HG03039 (cell line): ENCODE data around the gene DDA1.
"Not testable (repeated sequence)": the region's sequence is repeated elsewhere in the genome, so short reads cannot be mapped to it uniquely, and the experiment has no call there.

Experiments used
- ATAC-seq: cut with Tn5 transposase; IDR thresholded peaks from one replicate; pipeline ENCODE4 v1.9.1; 2021; ENCODE audit warnings: mild to moderate bottlenecking, moderate library complexity; ENCODE audit not compliant: unreplicated experiment

Gene DDA1

GRCh38 chr19:17341386-17341785 lies 32.0 kb downstream of the DDA1 start:
- ATAC-seq = no peak

DNA sequence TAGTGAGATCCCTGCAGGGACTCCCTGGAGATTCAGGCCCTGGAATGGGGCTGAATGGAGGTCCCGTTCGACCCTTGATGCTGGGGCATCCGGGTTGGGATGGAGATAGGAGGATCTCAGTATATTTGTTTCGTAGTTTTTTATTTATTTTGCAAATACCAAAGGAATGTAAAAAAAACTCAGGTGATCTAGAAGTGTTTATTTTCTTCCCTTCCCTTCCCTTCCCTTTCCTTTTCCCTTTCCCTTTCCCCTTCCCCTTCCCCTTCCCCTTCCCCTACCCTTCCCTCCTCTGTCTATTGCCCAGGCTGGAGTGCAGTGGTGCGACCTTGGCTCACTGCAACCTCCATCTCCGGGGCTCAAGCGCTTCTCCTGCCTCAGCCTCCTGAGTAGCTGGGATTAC lies 32.5 kb downstream of the DDA1 start:
- ATAC-seq = no peak

- no peak for ATAC-seq
Observed at GRCh38 chr19:17346109-17346671, 36.8 kb downstream of the DDA1 start.

- ATAC-seq = no peak
Observed at GRCh38 chr19:17347361-17347760, 38.0 kb downstream of the DDA1 start.

DNA sequence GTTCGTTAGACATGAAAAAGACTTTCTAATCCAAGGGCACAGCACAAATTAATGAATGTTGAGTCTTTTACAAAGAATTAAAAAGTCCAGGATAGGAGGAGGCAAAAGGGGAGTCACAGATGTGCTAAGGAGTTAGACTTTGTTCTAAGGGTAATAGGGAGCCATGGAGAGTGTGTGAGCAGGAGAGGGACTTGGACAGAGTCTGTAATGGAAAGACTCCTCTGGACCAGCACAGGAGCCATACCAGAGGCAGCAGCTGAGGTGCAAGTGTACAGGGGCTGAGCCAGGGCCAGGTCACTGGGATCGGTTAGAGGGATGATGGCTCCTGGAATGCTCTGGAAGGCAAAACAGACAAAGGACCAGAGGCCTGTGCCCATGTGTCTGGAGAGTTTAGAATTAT lies 38.5 kb downstream of the DDA1 start:
- ATAC-seq = no peak

- ATAC-seq = no peak
Observed at GRCh38 chr19:17348700-17349099, 39.3 kb downstream of the DDA1 start.

DNA sequence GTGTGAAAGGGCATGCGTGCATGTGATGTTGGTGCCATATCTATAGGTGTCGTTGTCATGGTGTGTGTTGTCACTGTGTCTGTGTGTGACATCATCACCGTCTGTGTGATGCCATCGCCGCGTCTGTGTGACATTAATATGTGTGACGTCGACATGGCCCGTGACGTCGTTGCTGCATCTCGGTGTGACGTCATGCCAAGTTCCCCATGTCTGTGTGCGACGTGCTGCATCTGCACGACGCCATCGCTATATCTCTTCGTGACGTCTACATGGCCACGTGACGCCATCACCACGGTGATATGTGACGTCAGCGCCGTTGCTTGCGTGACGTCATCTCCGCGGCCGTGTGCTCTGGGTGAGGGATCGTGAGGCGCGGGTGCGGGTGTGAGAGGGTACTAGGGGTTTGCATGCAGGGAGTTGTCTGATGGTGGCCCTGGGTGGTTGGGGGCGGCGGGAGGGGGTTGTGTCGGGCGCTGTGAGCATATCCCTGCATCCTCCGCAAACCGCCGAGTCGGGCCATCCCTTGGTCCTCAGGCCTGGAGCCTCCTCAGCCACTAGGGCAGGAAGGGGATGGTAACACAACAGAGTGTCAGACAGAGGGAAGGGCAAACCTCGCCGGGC lies 42.6 kb downstream of the DDA1 start:
- no peak for ATAC-seq

GRCh38 chr19:17352608-17353280 lies 43.4 kb downstream of the DDA1 start:
- ATAC-seq = no peak

DNA sequence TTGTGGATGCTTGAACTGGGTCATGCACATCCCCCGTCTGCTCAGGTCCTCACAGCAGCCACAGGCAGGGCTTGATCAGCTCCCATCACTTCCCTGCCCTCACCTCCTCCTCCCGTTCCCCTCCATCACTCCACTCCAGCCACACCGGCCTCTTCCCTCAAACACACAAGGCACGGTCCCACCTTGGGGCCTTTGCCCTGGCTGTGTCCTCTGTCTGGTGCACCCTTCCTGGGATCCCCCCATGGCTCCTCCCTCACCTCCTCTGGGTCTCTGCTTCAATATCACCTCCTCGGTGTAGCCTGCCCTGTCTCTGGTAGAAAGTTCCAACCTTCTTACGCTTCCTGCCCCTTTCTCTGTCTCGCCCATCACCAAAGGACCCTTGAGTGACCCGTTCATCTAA lies 44.0 kb downstream of the DDA1 start:
- no peak for ATAC-seq

- ATAC-seq = no peak
Observed at GRCh38 chr19:17357078-17357666, 47.8 kb downstream of the DDA1 start.

DNA sequence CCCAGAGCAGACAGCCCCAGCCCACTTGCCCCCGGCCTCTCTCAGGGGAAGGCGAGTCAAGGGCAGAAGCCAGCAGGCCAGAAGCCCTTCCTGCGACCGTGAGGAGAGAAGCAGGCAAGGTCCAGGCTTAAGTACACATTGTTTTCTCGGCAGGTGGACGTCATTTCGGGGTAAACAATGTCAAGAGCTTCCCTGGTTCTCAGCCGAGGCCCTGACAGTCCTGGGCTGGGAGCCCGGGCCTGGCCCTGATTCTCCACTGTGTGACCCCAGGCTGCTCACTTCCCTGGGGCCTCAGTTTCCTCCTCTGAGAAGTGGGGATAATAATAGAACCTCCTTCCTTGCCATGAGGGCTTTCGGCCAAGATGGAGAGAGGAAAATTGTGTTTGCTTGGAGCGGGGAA lies 48.4 kb downstream of the DDA1 start:
- ATAC-seq = no peak

DNA sequence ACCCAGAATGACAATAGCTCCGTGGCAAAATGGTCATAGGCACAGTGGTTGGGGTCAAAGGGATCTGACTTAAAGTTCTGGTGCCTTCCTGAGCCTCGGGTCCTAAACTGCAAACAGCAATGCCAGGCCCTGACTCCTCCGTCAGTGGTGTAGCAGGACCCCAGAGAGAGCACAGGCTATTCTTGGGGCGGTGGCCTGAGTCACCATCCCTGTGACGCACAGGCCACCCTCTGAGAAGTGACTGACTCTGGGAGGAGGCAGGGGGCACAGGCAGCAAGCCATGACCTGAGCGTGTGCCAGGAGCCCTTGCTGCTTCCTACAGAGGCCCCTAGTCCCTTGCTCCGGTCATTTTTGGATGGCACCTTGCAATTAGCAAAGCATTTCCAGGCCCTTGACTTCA lies 49.0 kb downstream of the DDA1 start:
- ATAC-seq = no peak

- ATAC-seq = no peak
Observed at GRCh38 chr19:17359905-17360800, 50.8 kb downstream of the DDA1 start.

- not testable (repeated sequence) for ATAC-seq
Observed at GRCh38 chr19:17363852-17364605, 54.7 kb downstream of the DDA1 start.

DNA sequence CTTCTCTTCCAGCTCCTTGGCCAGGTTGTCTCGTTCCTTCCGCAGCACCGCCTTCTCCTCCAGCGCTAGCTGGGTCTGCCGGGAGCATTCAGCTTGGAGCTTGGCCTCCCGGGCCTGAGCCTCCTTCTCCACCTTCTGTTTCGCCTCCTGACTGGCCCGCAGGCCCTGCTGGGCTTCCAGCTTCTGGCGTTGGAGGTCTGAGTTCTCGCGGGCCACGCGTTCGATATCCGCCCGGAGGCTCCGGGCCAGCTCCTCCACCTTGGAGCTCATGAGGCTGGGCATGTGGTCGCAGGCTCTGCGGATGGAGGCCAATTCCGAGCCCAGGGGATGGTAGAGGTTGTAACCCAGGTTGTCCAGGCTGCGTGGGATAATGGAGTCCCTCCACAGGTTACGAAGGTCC lies 56.0 kb downstream of the DDA1 start:
- ATAC-seq = no peak

DNA sequence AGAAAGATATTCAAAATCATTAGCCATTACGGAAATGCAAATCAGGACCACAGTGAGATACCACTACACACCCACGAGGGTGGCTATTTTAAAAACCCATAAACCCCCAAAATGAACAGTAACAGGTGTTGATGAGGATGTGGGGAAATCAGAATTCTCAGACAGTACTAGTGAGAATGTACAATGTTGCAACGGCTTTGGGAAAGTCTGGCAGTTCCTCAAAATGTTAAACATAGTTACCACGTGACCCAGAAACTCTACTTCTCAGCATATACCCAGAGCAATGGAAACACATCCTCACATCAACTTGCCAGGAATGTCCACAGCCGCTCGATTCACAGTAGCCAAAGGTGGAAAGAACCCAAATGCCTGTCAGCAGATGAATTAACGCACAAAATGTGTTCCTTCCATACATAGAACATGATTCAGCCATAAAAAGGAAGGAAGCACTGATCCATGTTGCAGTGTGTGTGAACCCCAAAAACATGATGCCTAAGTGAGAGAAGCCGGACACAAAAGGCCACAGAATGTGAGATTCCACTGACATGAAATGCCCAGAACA lies 60.7 kb downstream of the DDA1 start:
- peak; percentile 70 for ATAC-seq
